IPS-NIHi11 (cell line): ENCODE measurements around the gene DOLK.
"Not testable (repeated sequence)": the region's sequence is repeated elsewhere in the genome, so short reads cannot be mapped to it uniquely, and the experiment has no call there.

Experiments
- DNase-seq: peaks from one replicate; pipeline ENCODE4 v3.0.0; 2012; ENCODE audit warnings: mixed read lengths, low spot score

Gene DOLK

GRCh38 chr9:128947527-128948301, at the start of gene DOLK, which contains the start of gene NUP188:
Gene DOLK, minus strand, starts transcription at chr9:128947603. Its CDS starts 300 bp downstream, at chr9:128947303.
Gene NUP188, plus strand, starts transcription at chr9:128947699. Its CDS starts 21 bp downstream, at chr9:128947720.
- peak; percentile 100 for DNase-seq

- DNase-seq: no peak
Observed at GRCh38 chr9:128995791-128996190, 48.4 kb upstream of the DOLK start.

GRCh38 chr9:128992995-128993394, 45.6 kb upstream of the DOLK start:
- peak; percentile 52 for DNase-seq

- no peak for DNase-seq
Observed at GRCh38 chr9:128987805-128988204, 40.4 kb upstream of the DOLK start.

- DNase-seq: no peak
Observed at GRCh38 chr9:128986671-128987070, 39.3 kb upstream of the DOLK start.

- DNase-seq: no peak
Observed at GRCh38 chr9:128983536-128983935, 36.1 kb upstream of the DOLK start.

- DNase-seq: no peak
Observed at GRCh38 chr9:128979111-128979510, 31.7 kb upstream of the DOLK start.

- DNase-seq: no peak
Observed at GRCh38 chr9:128972956-128973355, 25.6 kb upstream of the DOLK start.

- DNase-seq: no peak
Observed at GRCh38 chr9:128969491-128969890, 22.1 kb upstream of the DOLK start.

- not testable (repeated sequence) for DNase-seq
Observed at GRCh38 chr9:128961403-128961802, 14.0 kb upstream of the DOLK start.

- DNase-seq: no peak
Observed at GRCh38 chr9:128947277-128947526, 201 bp downstream of the DOLK start.

GRCh38 chr9:128946571-128947276, 679 bp downstream of the DOLK start:
- DNase-seq: no peak

- DNase-seq: no peak
Observed at GRCh38 chr9:128945798-128946501, 1.5 kb downstream of the DOLK start.

GRCh38 chr9:128944966-128945365, 2.4 kb downstream of the DOLK start:
- DNase-seq: not testable (repeated sequence)

- no peak for DNase-seq
Observed at GRCh38 chr9:128943832-128944620, 3.4 kb downstream of the DOLK start.

GRCh38 chr9:128940946-128941755, 6.3 kb downstream of the DOLK start:
- no peak for DNase-seq

- DNase-seq: no peak
Observed at GRCh38 chr9:128940271-128940921, 7.0 kb downstream of the DOLK start.

- DNase-seq: no peak
Observed at GRCh38 chr9:128937310-128938165, 9.9 kb downstream of the DOLK start.

- DNase-seq: no peak
Observed at GRCh38 chr9:128936171-128936865, 11.1 kb downstream of the DOLK start.
